GM18951 (cell line): Measurements from ENCODE around the gene FREY1.
"Not testable (repeated sequence)": the region's sequence is repeated elsewhere in the genome, so short reads cannot be mapped to it uniquely, and the experiment has no call there.

Experiments
- POLR2A ChIP-seq: IDR thresholded peaks from 4 replicates; pipeline ENCODE4 v1.6.1; 2011; ENCODE audit warnings: mild to moderate bottlenecking; ENCODE audit not compliant: insufficient read length, insufficient read depth; ENCODE audit errors: extremely low read depth
- in situ Hi-C: fragments of 300-500 bp; cut with MboI; formaldehyde crosslinking; loops from one replicate; pipeline ENCODE4 v1.12.0; 2022; ENCODE audit warnings: low sequenced_read_pairs, mixed read lengths, inconsistent platforms; ENCODE audit not compliant: unreplicated experiment

Gene FREY1

GRCh38 chr11:45917623-45918330 is 10.7 kb upstream of the FREY1 start, which contains the start of gene PEX16:
PEX16 (minus strand) TSS chr11:45917877; CDS start chr11:45917811, 66 bp downstream.
- in situ Hi-C loops: no loop called here
- peak; percentile 89 for TF ChIP-seq POLR2A

GRCh38 chr11:45917286-45917622 is 10.2 kb upstream of the FREY1 start:
- TF ChIP-seq POLR2A: no peak
- in situ Hi-C loops: no loop called here

- in situ Hi-C loops: no loop called here
- TF ChIP-seq POLR2A: no peak
Observed at GRCh38 chr11:45915446-45915845, 8.4 kb upstream of the FREY1 start.

- in situ Hi-C loops: no loop called here
- TF ChIP-seq POLR2A: no peak
Observed at GRCh38 chr11:45913942-45914635, 7.0 kb upstream of the FREY1 start.

GRCh38 chr11:45913514-45913913 is 6.4 kb upstream of the FREY1 start:
- in situ Hi-C loops: no loop called here
- no peak for TF ChIP-seq POLR2A

- in situ Hi-C loops: no loop called here
- TF ChIP-seq POLR2A: no peak
Observed at GRCh38 chr11:45910623-45911022, 3.6 kb upstream of the FREY1 start.

- in situ Hi-C loops: no loop called here
- TF ChIP-seq POLR2A: no peak
Observed at GRCh38 chr11:45909594-45910475, 2.8 kb upstream of the FREY1 start.

- no peak for TF ChIP-seq POLR2A
- in situ Hi-C loops: no loop called here
Observed at GRCh38 chr11:45907911-45908370, 870 bp upstream of the FREY1 start.

GRCh38 chr11:45906096-45906682 is 882 bp downstream of the FREY1 start:
- TF ChIP-seq POLR2A: no peak
- in situ Hi-C loops: no loop called here

GRCh38 chr11:45905576-45905975 is 1.5 kb downstream of the FREY1 start:
- in situ Hi-C loops: not testable (repeated sequence)

- in situ Hi-C loops: no loop called here
Observed at GRCh38 chr11:45905095-45905494, 2.0 kb downstream of the FREY1 start.

GRCh38 chr11:45904309-45904915 is 2.7 kb downstream of the FREY1 start:
- in situ Hi-C loops: no loop called here
- no peak for TF ChIP-seq POLR2A

More at GRCh38 chr11:45905095-45905494, 2.0 kb downstream of the FREY1 start:
- no peak for TF ChIP-seq POLR2A
